CD4-positive, alpha-beta memory T cell (primary cell): Measurements from ENCODE around the gene CFAP97D2. TPM values are rescaled to one million over a fixed set of nuclear protein-coding genes. Genes with fewer than 3 reads are reported as not detected.

Source experiments
- CTCF ChIA-PET: fragments of 350-600 bp; sonication (Branson Sonifier 250); formaldehyde crosslinking; loops from one replicate; lab custom pipeline; 2021; ENCODE audit warnings: inconsistent platforms; ENCODE audit not compliant: partially characterized antibody; lab: Charles Lee
- POLR2A ChIA-PET: fragments of 350-600 bp; sonication (Branson Sonifier 250); formaldehyde crosslinking; loops from one replicate; lab custom pipeline; 2021; ENCODE audit not compliant: partially characterized antibody; lab: Charles Lee
- DNase-seq, 5 donors: peaks; one replicate each; pipeline versions ENCODE4 v3.0.0 to v3.0.0-alpha.2; 2020 to 2022; ENCODE audit warnings: mixed read lengths in 1 of 5
- H3K27ac ChIP-seq: one replicate; pipeline ENCODE4 v1.7.0; 2013; ENCODE audit warnings: low read depth, low read length
- H3K27me3 ChIP-seq: 2 replicates; pipeline ENCODE4 v1.7.0; 2013; ENCODE audit warnings: mild to moderate bottlenecking, low read length, moderate library complexity; ENCODE audit not compliant: insufficient read depth
- H3K36me3 ChIP-seq: 2 replicates; pipeline ENCODE4 v1.7.0; 2013; ENCODE audit warnings: mild to moderate bottlenecking, low read length, moderate library complexity; ENCODE audit not compliant: insufficient read depth
- H3K4me1 ChIP-seq: 2 replicates; pipeline ENCODE4 v1.7.0; 2013; ENCODE audit warnings: mild to moderate bottlenecking, low read length, moderate library complexity; ENCODE audit not compliant: insufficient read depth
- H3K4me3 ChIP-seq, 2 donors: one replicate each; pipeline ENCODE4 v1.7.0; 2013; ENCODE audit warnings: low read length in 2 of 2, mild to moderate bottlenecking in 1 of 2
- H3K9me3 ChIP-seq, 2 donors: one replicate each; pipeline ENCODE4 v1.7.0; 2013; ENCODE audit warnings: low read length in 2 of 2, control low read depth in 1 of 2; ENCODE audit not compliant: control insufficient read depth in 1 of 2
- H3K27ac Mint-ChIP-seq, 7 donors: one replicate each; pipeline ENCODE4 v1.8.0; 2020 to 2021; ENCODE audit warnings: mixed read lengths in 7 of 7, mild to moderate bottlenecking in 6 of 7, inconsistent platforms in 3 of 7, moderate library complexity in 3 of 7
- H3K27me3 Mint-ChIP-seq, 2 donors: one replicate each; pipeline ENCODE4 v1.8.0; 2020 to 2021; ENCODE audit warnings: mixed read lengths in 2 of 2
- H3K36me3 Mint-ChIP-seq, 2 donors: one replicate each; pipeline ENCODE4 v1.8.0; 2020 to 2021; ENCODE audit warnings: mixed read lengths in 2 of 2, inconsistent platforms in 1 of 2, mild to moderate bottlenecking in 1 of 2
- H3K4me1 Mint-ChIP-seq, 4 donors: one replicate each; pipeline ENCODE4 v1.8.0; 2020 to 2021; ENCODE audit warnings: mixed read lengths in 4 of 4, mild to moderate bottlenecking in 1 of 4
- H3K4me3 Mint-ChIP-seq, 8 donors: one replicate each; pipeline ENCODE4 v1.8.0; 2020 to 2021; ENCODE audit warnings: mixed read lengths in 8 of 8, mild to moderate bottlenecking in 7 of 8, moderate library complexity in 6 of 8, inconsistent platforms in 3 of 8
- H3K9me3 Mint-ChIP-seq, 8 donors: one replicate each; pipeline ENCODE4 v1.8.0; 2020 to 2021; ENCODE audit warnings: mixed read lengths in 8 of 8, mild to moderate bottlenecking in 5 of 8, inconsistent platforms in 3 of 8, moderate library complexity in 1 of 8
- intact Hi-C: fragments of 100-400 bp; cut with micrococcal nuclease; formaldehyde crosslinking; loops from one replicate; pipeline ENCODE4 v1.15.1; 2023
- polyA plus RNA-seq, 2 donors: library from polyadenylated mRNA; unstranded; fragments of 300-500 nt; fragmentation: Illumina TruSeq; gene quantifications; one replicate each; pipeline ENCODE4 v1.2.3, GENCODE V29; 2021
- total RNA-seq, 2 experiments: library from RNA; stranded (reverse); gene quantifications; one replicate each; pipeline ENCODE4 v1.2.3, GENCODE V29; 2021

The CFAP97D2 gene
- total and polyA plus RNA-seq, 4 experiments from 2014 or later = not detected

- Histone ChIP-seq H3K27ac (peak overlapping the region; percentile 56), H3K36me3 (no peaks in the 10 kb centered on the region), H3K4me1 (peaks cover 90% of the 10 kb centered on the region), H3K9me3 (no peaks in the 10 kb centered on the region), H3K27me3 (no peaks in the 10 kb centered on the region), H3K4me3 (peak overlapping the region in 1 of 2 donors; percentile 43)
- Mint-ChIP-seq H3K27ac (peak overlapping the region in 5 of 7 donors; percentile 91 to 96 (median 94)), H3K9me3 (no peaks in the 10 kb centered on the region), H3K36me3 (peaks cover 7% of the 10 kb centered on the region in 2 donors), H3K27me3 (no peaks in the 10 kb centered on the region), H3K4me1 (peaks cover 38 to 48% (median 41%) of the 10 kb centered on the region in 4 donors), H3K4me3 (peak overlapping the region in 2 of 8 donors; percentile 32 to 78)
- intact Hi-C loops = loop anchor here (2.0 kb wide), 1 partner anchor 83 kb away; no protein-coding TSS in a partner anchor
- DNase-seq = peak in 3 of 5 donors; percentile 42 to 52 (median 51)
- CTCF ChIA-PET = interaction anchor here (0.9 to 1.7 kb wide), 8 partner anchors 12 to 84 kb away, joined by 3 to 5 read pairs (median 4); no protein-coding TSS in a partner anchor
- POLR2A ChIA-PET = interaction anchor here (0.8 to 5.4 kb wide), 17 partner anchors 8 to 82 kb away, joined by 3 to 170 read pairs (median 9); partner anchors contain the start of gene RASA3
Observed at GRCh38 chr13:114143806-114144605, 35.1 kb upstream of the CFAP97D2 start.

DNA sequence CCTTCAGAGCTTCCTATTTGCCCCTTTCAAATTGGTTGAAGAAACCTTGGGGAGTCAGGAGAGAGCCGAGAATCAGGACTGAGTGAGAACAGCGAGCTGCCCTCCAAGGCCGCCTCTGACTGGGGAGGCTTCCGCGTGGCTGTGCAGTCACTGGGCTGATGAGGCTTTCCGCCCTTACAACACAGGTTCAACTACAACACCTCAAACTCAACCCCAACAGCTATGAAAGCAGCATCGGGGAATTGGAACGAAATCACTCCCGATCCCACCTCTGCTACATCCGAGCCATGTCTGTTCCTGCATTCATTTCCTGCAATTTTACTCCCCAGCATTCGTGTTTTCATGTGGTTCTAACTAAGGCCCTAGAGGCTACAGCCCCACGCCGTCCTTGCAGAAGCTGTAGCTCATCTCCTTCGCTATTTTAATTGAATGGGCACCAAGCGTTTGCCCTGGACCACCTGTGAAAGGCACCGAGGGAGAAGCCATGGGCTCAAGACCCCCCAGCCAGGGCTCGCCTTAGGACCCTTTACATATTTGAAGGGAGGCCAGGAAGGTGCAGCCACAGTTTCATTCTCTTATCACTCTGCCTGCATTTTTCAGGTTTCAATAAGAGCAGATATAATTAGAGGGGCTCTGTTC, 34.3 kb upstream of the CFAP97D2 start:
- H3K4me3 ChIP-seq = no peak overlapping the region
- peak overlapping the region in 5 of 7 donors; percentile 91 to 96 (median 94) for H3K27ac Mint-ChIP-seq
- peaks cover 7% of the 10 kb centered on the region in 2 donors for H3K36me3 Mint-ChIP-seq
- no peaks in the 10 kb centered on the region for H3K9me3 Mint-ChIP-seq
- peaks cover 98% of the 10 kb centered on the region for H3K4me1 ChIP-seq
- ChIA-PET CTCF (interaction anchor here (0.9 to 1.7 kb wide), 5 partner anchors 13 to 84 kb away, joined by 3 to 5 read pairs (median 4); no protein-coding TSS in a partner anchor), POLR2A (interaction anchor here (0.8 to 5.4 kb wide), 10 partner anchors 10 to 81 kb away, joined by 3 to 170 read pairs (median 12); partner anchors contain the start of gene RASA3)
- H3K27me3 Mint-ChIP-seq = no peaks in the 10 kb centered on the region
- intact Hi-C loops = loop anchor here (5.0 kb wide), 1 partner anchor 32 kb away; no protein-coding TSS in a partner anchor
- no peaks in the 10 kb centered on the region for H3K9me3 ChIP-seq
- no peak for DNase-seq
- no peaks in the 10 kb centered on the region for H3K27me3 ChIP-seq
- H3K27ac ChIP-seq = peak overlapping the region; percentile 56
- H3K4me1 Mint-ChIP-seq = peaks cover 41 to 50% (median 47%) of the 10 kb centered on the region in 4 donors
- no peaks in the 10 kb centered on the region for H3K36me3 ChIP-seq
- H3K4me3 Mint-ChIP-seq = peak overlapping the region in 7 of 8 donors; percentile 39 to 78 (median 69)

GRCh38 chr13:114145256-114145655, 33.8 kb upstream of the CFAP97D2 start:
- H3K4me3 ChIP-seq = no peak overlapping the region
- intact Hi-C loops = loop anchor here (5.0 kb wide), 1 partner anchor 33 kb away; no protein-coding TSS in a partner anchor
- peaks cover 98% of the 10 kb centered on the region for H3K4me1 ChIP-seq
- Mint-ChIP-seq H3K27ac (peak overlapping the region in 5 of 7 donors; percentile 91 to 96 (median 94)), H3K4me1 (peaks cover 42 to 55% (median 52%) of the 10 kb centered on the region in 4 donors), H3K9me3 (no peaks in the 10 kb centered on the region), H3K27me3 (no peaks in the 10 kb centered on the region), H3K36me3 (peaks cover 7% of the 10 kb centered on the region in 2 donors), H3K4me3 (peak overlapping the region in 7 of 8 donors; percentile 39 to 78 (median 69))
- DNase-seq = peak in 1 of 5 donors; percentile 16
- no peaks in the 10 kb centered on the region for H3K9me3 ChIP-seq
- H3K27me3 ChIP-seq = no peaks in the 10 kb centered on the region
- CTCF ChIA-PET = interaction anchor here (1.2 to 1.7 kb wide), 2 partner anchors 13 to 17 kb away, joined by 3 to 5 read pairs; no protein-coding TSS in a partner anchor
- H3K27ac ChIP-seq = peak overlapping the region; percentile 38
- POLR2A ChIA-PET = interaction anchor here (0.8 to 5.4 kb wide), 9 partner anchors 10 to 81 kb away, joined by 3 to 170 read pairs (median 20); partner anchors contain the start of gene RASA3
- H3K36me3 ChIP-seq = no peaks in the 10 kb centered on the region

- Histone ChIP-seq H3K27ac (peak overlapping the region; percentile 38), H3K9me3 (no peaks in the 10 kb centered on the region), H3K4me1 (peaks cover 98% of the 10 kb centered on the region), H3K27me3 (no peaks in the 10 kb centered on the region), H3K4me3 (no peak overlapping the region), H3K36me3 (no peaks in the 10 kb centered on the region)
- intact Hi-C loops = loop anchor here (5.0 kb wide), 1 partner anchor 33 kb away; no protein-coding TSS in a partner anchor
- Mint-ChIP-seq H3K4me3 (peak overlapping the region in 7 of 8 donors; percentile 42 to 78 (median 68)), H3K4me1 (peaks cover 46 to 60% (median 57%) of the 10 kb centered on the region in 4 donors), H3K27me3 (no peaks in the 10 kb centered on the region), H3K9me3 (no peaks in the 10 kb centered on the region), H3K27ac (peak overlapping the region in 5 of 7 donors; percentile 91 to 96 (median 94)), H3K36me3 (peaks cover 7% of the 10 kb centered on the region in 2 donors)
- peak in 1 of 5 donors; percentile 18 for DNase-seq
- CTCF ChIA-PET = no interaction called here
- POLR2A ChIA-PET = interaction anchor here (0.8 to 5.4 kb wide), 9 partner anchors 11 to 80 kb away, joined by 3 to 170 read pairs (median 5); partner anchors contain the start of gene RASA3
Observed at GRCh38 chr13:114145722-114146121, 33.3 kb upstream of the CFAP97D2 start.

- Mint-ChIP-seq H3K27me3 (no peaks in the 10 kb centered on the region), H3K9me3 (no peaks in the 10 kb centered on the region), H3K4me1 (peaks cover 50 to 65% (median 61%) of the 10 kb centered on the region in 4 donors), H3K27ac (peak overlapping the region in 5 of 7 donors; percentile 92 to 97 (median 95)), H3K36me3 (peaks cover 7% of the 10 kb centered on the region in 2 donors), H3K4me3 (peak overlapping the region in 7 of 8 donors; percentile 39 to 78 (median 68))
- intact Hi-C loops = loop anchor here (5.0 kb wide), 1 partner anchor 34 kb away; no protein-coding TSS in a partner anchor
- peak in 1 of 5 donors; percentile 6 for DNase-seq
- H3K27ac ChIP-seq = peak overlapping the region; percentile 38
- CTCF ChIA-PET = interaction anchor here (0.6 kb wide), 1 partner anchor 21 kb away, joined by 3 read pairs; no protein-coding TSS in a partner anchor
- POLR2A ChIA-PET = interaction anchor here (1.2 to 5.4 kb wide), 4 partner anchors 11 to 18 kb away, joined by 4 to 170 read pairs (median 12); partner anchors contain the start of gene RASA3
- H3K36me3 ChIP-seq = no peaks in the 10 kb centered on the region
- H3K4me3 ChIP-seq = peak overlapping the region in 1 of 2 donors; percentile 4
- no peaks in the 10 kb centered on the region for H3K9me3 ChIP-seq
- peaks cover 98% of the 10 kb centered on the region for H3K4me1 ChIP-seq
- no peaks in the 10 kb centered on the region for H3K27me3 ChIP-seq
Observed at GRCh38 chr13:114146173-114146572, 32.9 kb upstream of the CFAP97D2 start.

DNA sequence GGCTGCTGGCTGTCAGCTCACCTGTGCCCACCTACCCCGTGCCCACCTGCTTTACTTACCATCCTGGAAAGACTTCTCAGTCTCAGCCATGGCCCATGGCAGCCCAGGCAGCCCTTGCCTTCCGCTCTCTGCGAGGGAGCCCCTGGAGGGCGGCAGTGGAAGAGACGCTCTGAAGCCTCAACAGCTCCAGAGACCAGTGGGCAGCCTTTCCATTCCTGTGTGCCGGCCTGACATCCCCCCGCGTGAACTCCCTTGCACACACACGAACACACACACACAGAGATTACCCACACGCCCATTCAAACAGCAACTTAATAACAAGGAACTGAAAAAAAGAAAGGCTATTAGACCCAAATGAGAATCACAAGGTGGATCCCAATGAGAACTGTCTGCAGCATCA, 32.4 kb upstream of the CFAP97D2 start:
- H3K36me3 ChIP-seq = no peaks in the 10 kb centered on the region
- ChIA-PET CTCF (interaction anchor here (0.6 kb wide), 1 partner anchor 20 kb away, joined by 3 read pairs; no protein-coding TSS in a partner anchor), POLR2A (interaction anchor here (1.2 to 5.4 kb wide), 3 partner anchors 12 to 18 kb away, joined by 4 to 170 read pairs (median 20); partner anchors contain the start of gene RASA3)
- no peaks in the 10 kb centered on the region for H3K27me3 Mint-ChIP-seq
- H3K9me3 Mint-ChIP-seq = no peaks in the 10 kb centered on the region
- peak overlapping the region in 5 of 7 donors; percentile 92 to 97 (median 95) for H3K27ac Mint-ChIP-seq
- peak overlapping the region; percentile 6 to 78 (median 62) for H3K4me3 Mint-ChIP-seq
- H3K27ac ChIP-seq = peak overlapping the region; percentile 38
- H3K4me1 ChIP-seq = peaks cover 98% of the 10 kb centered on the region
- DNase-seq = peak in 1 of 5 donors; percentile 22
- peaks cover 7% of the 10 kb centered on the region in 2 donors for H3K36me3 Mint-ChIP-seq
- H3K9me3 ChIP-seq = no peaks in the 10 kb centered on the region
- intact Hi-C loops = loop anchor here (5.0 kb wide), 1 partner anchor 34 kb away; no protein-coding TSS in a partner anchor
- no peaks in the 10 kb centered on the region for H3K27me3 ChIP-seq
- peak overlapping the region in 1 of 2 donors; percentile 4 for H3K4me3 ChIP-seq
- peaks cover 54 to 69% (median 66%) of the 10 kb centered on the region in 4 donors for H3K4me1 Mint-ChIP-seq
